Activated CD4-positive, alpha-beta T cell treated with anti-CD3 and anti-CD28 coated beads, Interleukin-2, amount 50 U/mL, for 48 hours (primary cell): ENCODE results near the gene TMEM270.
"Not testable (repeated sequence)": the region's sequence is repeated elsewhere in the genome, so short reads cannot be mapped to it uniquely, and the experiment has no call there.

Source experiments
- DNase-seq, 2 experiments: peaks; one replicate each; pipeline ENCODE4 v3.0.0-alpha.2; 2020

TMEM270 gene

GRCh38 chr7:73833251-73833919 is 27.6 kb upstream of the TMEM270 start:
- DNase-seq = no peak

GRCh38 chr7:73834626-73835191 is 26.2 kb upstream of the TMEM270 start:
- no peak for DNase-seq

- not testable (repeated sequence) for DNase-seq
These were observed 23.8 kb upstream of the TMEM270 start for GRCh38 chr7:73837167-73837566.

GRCh38 chr7:73838642-73839041 is 22.3 kb upstream of the TMEM270 start:
- DNase-seq = no peak

- no peak for DNase-seq
These were observed 21.7 kb upstream of the TMEM270 start for GRCh38 chr7:73839290-73839689.

GRCh38 chr7:73839743-73840714 is 20.9 kb upstream of the TMEM270 start:
- DNase-seq = no peak

DNA sequence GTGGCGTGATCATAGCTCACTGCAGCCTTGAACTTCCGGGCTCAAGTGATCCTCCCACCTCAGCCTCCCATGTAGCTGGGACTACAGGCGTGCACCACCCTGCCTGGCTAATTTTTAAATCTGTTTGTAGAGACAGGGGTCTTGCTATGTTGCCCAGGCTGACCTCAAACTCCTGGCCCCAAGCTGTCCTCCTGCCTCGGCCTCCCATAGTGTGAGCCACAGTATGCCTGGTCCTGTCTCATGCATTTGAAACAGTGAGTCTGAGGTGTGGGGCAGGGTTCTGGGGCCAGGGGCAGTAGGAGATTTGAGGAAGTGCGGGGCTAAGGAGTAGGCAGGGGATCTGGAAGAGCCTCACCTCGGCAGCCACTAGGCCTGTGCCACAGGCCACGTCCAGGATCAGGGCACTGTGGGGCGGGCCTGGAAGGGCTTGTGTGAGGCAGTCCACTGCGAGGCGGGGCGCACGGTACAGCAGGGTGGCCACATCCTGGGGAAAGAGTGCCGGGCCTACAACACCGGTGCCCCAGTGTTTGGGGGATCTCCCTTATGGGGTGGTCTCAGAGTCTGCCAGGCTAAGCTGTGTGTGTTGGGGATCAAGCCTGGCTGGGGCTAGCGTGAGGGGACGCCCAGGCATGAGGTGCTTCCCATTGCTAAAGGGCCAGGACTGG is 20.1 kb upstream of the TMEM270 start:
- no peak for DNase-seq

DNA sequence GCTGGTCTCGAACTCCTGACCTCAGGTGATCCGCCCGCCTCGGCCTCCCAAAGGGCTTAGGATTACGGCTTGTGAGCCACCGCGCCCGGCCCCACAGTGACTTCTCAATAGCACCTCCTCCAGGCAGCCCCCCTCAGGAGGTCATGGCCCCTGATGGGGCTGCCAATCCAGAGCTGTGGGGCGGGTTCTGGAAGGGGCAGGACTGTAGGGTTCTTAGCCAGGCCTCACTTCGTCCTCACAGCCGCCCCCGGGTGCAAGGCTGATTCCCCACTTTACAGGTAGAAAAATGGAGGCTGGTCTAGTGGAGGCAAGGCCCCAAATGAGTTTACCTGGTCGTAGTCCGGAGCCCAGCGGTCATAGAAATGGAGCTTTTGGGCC is 19.3 kb upstream of the TMEM270 start:
- DNase-seq = no peak

- peak; percentile 91 to 93 for DNase-seq
These were observed 18.6 kb upstream of the TMEM270 start, which contains the start of gene METTL27 for GRCh38 chr7:73842067-73842976. Gene METTL27, minus strand, starts transcription at chr7:73842516. Its CDS starts 376 bp downstream, at chr7:73842140.

DNA sequence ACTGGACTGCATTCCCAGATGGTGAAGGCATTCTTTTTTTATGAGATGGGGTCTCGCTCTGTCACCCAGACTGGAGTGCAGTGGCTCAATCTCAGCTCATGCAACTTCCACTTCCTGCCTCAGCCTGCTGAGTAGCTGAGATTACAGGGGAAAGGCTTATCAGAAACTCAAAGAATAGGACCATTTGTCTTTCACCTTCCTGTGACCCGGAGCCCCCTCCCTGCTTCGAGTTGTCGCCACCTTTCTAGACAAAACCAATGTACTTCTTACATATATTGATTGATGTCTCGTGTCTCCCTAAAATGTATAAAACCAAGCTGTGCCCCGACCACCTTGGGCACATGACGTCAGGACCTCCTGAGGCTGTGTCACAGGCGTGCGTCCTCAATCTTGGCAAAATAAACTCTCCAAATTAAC is 16.8 kb upstream of the TMEM270 start:
- no peak for DNase-seq

- DNase-seq = no peak
These were observed 16.0 kb upstream of the TMEM270 start for GRCh38 chr7:73844848-73845460.

- not testable (repeated sequence) for DNase-seq
These were observed 15.2 kb upstream of the TMEM270 start for GRCh38 chr7:73845701-73846195.

DNA sequence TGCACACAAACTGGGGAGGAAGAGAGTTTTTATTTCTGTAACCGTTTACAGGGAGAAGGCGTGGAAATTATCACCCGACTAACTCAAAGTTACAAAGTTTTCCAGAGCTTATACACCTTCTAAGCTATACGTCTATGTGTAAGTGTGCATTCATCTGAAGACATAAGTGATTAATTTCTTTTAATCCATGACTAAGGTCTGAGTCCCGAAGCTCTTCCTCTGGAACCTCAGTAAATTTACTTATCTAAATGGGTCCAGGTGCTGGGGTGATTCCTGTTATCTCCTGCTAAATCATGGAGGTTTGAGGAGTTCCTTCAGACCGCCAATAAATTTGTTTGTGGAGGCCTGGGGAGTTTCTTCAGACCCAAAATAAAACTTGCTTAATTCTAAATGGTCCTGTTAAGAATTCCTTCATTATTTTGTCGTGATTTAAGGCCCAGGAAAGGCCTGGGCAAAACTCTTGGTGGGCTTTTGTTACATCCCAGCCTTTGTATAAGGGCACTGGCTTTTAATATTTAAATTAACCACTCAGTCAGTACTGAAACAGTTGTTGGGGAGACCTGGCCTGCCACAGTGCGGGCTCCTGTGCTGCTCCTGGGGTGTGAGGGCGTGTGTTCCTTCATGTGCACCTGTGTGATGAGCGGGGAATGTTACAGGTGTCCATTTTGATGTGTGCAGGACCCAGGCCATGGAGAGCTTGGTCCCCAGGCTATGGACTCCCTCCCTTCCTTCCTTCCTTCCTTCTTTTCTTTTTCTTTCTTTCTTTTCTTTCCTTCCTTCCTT is 12.8 kb upstream of the TMEM270 start:
- no peak for DNase-seq

DNA sequence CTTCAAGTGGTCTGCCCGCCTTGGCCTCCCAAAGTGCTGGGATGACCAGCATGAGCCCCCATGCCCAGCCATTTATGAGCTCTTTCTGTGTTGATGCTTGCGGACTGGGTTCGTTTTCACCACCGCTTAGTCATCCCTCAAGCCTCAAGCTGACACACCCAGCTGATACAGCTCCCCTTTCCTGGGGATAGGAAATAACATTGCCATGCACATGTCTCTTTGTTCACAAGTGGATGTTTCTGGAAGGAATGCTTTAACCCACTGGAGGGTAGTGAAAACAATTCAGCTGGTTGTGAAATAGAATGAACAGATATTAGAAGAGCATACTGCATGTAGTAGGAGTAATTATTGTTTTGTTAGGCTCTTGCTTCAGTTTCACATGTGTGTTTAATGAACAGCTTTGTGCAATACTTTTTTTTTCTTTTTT is 10.2 kb upstream of the TMEM270 start:
- DNase-seq = no peak

DNA sequence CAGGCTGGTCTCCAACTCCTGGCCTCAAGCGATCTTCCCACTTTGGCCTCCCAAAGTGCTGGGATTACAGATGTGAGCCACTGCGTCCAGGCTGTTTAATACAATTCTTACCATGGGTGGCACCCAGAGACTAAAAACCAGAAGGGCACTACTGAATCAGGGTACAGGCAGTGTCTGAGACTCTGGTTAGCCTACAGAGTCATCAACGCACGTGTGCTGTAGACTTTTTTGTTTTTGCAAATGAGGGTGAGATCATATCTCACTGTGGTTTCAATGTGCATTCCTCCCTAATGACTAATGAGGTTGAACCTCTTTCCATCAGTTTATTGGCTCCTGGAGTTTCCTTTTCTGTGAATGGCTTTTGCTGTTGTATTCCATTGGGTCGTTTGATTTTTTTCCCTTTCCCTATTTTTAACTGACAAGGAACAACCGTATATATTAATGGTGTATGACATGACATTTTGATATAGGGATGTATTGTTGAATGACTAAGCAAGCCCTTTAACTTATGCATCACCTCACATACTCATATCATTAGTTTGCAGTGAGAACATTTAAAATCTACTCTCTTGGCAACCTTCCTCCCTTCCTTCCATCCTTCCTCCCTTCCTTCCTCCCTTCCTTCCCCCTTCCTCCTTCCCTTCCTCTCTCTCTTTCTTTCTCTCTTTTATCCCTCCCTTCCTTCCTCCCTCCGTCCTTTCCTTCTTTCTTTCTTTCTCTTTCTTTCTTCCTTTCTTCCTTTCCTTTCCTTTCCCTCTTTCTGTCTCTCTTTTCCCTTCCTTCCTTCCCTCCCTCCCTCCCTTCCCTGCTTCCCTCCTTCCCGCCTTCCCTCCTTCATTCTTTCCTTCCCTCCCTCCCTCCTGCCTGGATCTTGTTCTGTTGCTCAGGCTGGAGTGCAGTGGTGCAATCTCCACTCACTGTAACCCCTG is 9.3 kb upstream of the TMEM270 start:
- DNase-seq = peak; percentile 20 to 35

DNA sequence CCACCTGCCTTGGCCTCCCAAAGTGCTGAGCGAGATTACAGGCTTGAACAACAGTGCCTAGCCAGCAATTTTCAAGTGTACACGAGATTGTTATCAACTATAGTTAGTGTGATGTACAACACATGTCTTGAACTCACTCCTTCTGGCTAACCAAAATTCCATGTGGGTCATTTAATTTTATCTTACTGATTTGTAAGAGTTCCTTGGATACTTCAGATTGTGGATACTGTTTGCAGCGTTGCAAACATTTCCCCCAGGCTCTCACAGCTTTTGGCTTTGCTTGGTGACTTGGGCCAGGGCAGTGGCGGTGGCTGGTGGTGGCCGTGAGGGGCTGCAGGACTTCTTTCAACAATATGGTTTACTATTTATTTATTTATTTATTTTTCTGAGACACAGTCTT is 8.5 kb upstream of the TMEM270 start:
- DNase-seq = no peak

DNA sequence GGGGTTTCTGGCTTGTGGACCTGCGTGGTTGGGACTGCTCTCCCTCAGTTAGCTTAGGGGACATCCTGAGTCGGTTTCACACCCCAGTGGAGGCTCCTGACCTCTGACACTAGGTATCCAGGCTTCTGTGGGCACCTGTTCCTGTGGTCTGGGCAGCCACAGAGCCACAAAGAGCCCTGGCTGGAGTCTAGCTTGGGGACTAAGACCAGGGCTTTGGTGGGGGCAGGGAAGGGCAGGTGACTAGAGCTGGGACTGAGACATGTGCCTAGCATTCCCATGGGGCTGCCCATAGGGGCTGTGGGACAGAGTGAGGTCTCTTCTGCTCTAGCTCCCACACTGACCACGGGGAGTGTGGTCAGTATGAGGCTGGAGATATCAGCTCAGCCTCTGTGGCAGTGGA is 4.0 kb upstream of the TMEM270 start:
- no peak for DNase-seq

- no peak for DNase-seq
These were observed 2.2 kb upstream of the TMEM270 start for GRCh38 chr7:73858807-73859206.

DNA sequence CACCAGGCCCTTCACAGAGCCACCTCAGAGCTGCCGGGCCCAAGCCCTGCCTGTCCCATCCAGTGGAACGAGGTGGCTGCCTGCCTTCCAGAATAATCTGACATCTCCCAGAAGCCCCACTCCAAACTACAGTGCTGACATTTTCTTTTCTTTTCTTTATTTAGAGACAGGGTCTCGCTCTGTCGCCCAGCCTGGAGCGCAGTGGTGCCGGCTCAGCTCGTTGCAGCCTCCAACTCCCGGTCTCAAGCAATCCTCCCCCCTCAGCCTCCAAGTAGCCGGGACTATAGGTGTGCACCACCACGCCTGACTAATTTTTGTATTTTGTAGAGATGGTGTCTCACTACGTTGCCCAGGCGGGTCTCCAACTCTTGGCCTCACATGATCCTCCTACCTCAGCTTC is 346 bp downstream of the TMEM270 start:
- no peak for DNase-seq
